H1 (cell line): ENCODE measurements around the gene CUX1. TPM values are rescaled to one million over a fixed set of nuclear protein-coding genes. Genes with fewer than 3 reads are reported as not detected.

Source experiments
- CTCF ChIA-PET: fragments of 300-600 bp; sonication (Branson Sonifier 250); formaldehyde crosslinking; loops from one replicate; lab custom pipeline; 2021; ENCODE audit not compliant: partially characterized antibody; lab: Charles Lee
- POLR2A ChIA-PET: fragments of 300-600 bp; sonication (Branson Sonifier 250); formaldehyde crosslinking; loops from one replicate; lab custom pipeline; 2021; ENCODE audit warnings: inconsistent platforms; ENCODE audit not compliant: partially characterized antibody; lab: Charles Lee
- DNase-seq, 2 experiments: peaks; one replicate each; pipeline versions ENCODE4 v3.0.0 to v3.0.0-alpha.2; 2010 to 2022; ENCODE audit warnings: low spot score in 2 of 2, low read depth in 1 of 2, mixed read lengths in 1 of 2
- FAIRE-seq: peaks from 2 replicates; lab custom pipeline; 2011; peaks lifted over from hg19 to GRCh38; lab: Jason Lieb, UNC
- H2AFZ ChIP-seq: 2 replicates; pipeline ENCODE4 v1.8.1; 2012; ENCODE audit warnings: low read length, inconsistent platforms
- H2AK5ac ChIP-seq: 2 replicates; pipeline ENCODE4 v1.6.1; 2013; ENCODE audit warnings: low read depth, low read length
- H2BK120ac ChIP-seq: replicated peaks from 2 replicates; pipeline ENCODE3; 2013; ENCODE audit warnings: low read depth, low read length, inconsistent platforms
- H2BK12ac ChIP-seq: 2 replicates; pipeline ENCODE4 v1.6.1; 2013; ENCODE audit warnings: low read depth, low read length
- H2BK15ac ChIP-seq: 2 replicates; pipeline ENCODE4 v1.6.1; 2013; ENCODE audit warnings: low read length
- H2BK20ac ChIP-seq: 2 replicates; pipeline ENCODE4 v1.6.1; 2013; ENCODE audit warnings: low read length
- H2BK5ac ChIP-seq: 2 replicates; pipeline ENCODE4 v1.6.1; 2013; ENCODE audit warnings: low read depth, low read length
- H3K14ac ChIP-seq: 2 replicates; pipeline ENCODE4 v1.6.1; 2013; ENCODE audit warnings: inconsistent platforms; ENCODE audit not compliant: insufficient read length
- H3K18ac ChIP-seq: 2 replicates; pipeline ENCODE4 v1.6.1; 2013; ENCODE audit warnings: low read length; ENCODE audit errors: extremely low read depth
- H3K23ac ChIP-seq: 2 replicates; pipeline ENCODE4 v1.6.1; 2013; ENCODE audit warnings: inconsistent platforms; ENCODE audit not compliant: insufficient read length
- H3K23me2 ChIP-seq: 2 replicates; pipeline ENCODE4 v1.6.1; 2013; ENCODE audit warnings: low read depth, low read length
- H3K27ac ChIP-seq: 2 replicates; pipeline ENCODE4 v1.6.1; 2011; ENCODE audit warnings: low read depth, low read length, inconsistent platforms
- H3K27me3 ChIP-seq, 4 experiments: replicated peaks in 1 of 4; 1 replicate in 1 of 4; 2 replicates in 3 of 4; pipeline versions ENCODE4 v1.6.1 to v1.8.1; 2011 to 2013; ENCODE audit warnings: low read length in 3 of 4, mild to moderate bottlenecking in 3 of 4, inconsistent platforms in 2 of 4, mixed read lengths in 2 of 4, moderate library complexity in 1 of 4; ENCODE audit not compliant: control insufficient read depth in 3 of 4, insufficient read depth in 3 of 4; ENCODE audit errors: extremely low read depth in 1 of 4
- H3K36me3 ChIP-seq, 4 experiments: 2 replicates each; pipeline versions ENCODE4 v1.6.1 to v1.8.1; 2011 to 2013; ENCODE audit warnings: mild to moderate bottlenecking in 4 of 4, low read length in 3 of 4, moderate library complexity in 2 of 4, control low read depth in 1 of 4, inconsistent platforms in 1 of 4; ENCODE audit not compliant: insufficient read depth in 4 of 4, control insufficient read depth in 2 of 4
- H3K4ac ChIP-seq: replicated peaks from 2 replicates; pipeline ENCODE3; 2013; ENCODE audit warnings: low read length, low read depth, mixed read lengths, inconsistent platforms; ENCODE audit not compliant: insufficient read length
- H3K4me1 ChIP-seq, 4 experiments: replicated peaks in 1 of 4; 1 replicate in 1 of 4; 2 replicates in 3 of 4; pipeline versions ENCODE4 v1.6.1 to v1.8.1; 2011 to 2013; ENCODE audit warnings: low read length in 3 of 4, inconsistent platforms in 2 of 4, mixed read lengths in 1 of 4; ENCODE audit not compliant: insufficient read depth in 4 of 4, control insufficient read depth in 3 of 4
- H3K4me2 ChIP-seq, 2 experiments: 2 replicates each; pipeline versions ENCODE4 v1.6.1 to v1.8.1; 2011 to 2013; ENCODE audit warnings: low read depth in 2 of 2, low read length in 2 of 2, control low read depth in 1 of 2, inconsistent platforms in 1 of 2, mild to moderate bottlenecking in 1 of 2; ENCODE audit not compliant: insufficient read depth in 1 of 2
- H3K4me3 ChIP-seq, 4 experiments: fragments of 200-600, 300-600 bp in 1 of 4; sonication (generic), shearing (Covaris generic), sonication (Bioruptor Twin) in 1 of 4; 2 replicates each; pipeline versions ENCODE4 v1.5.1 to v1.8.1; 2011 to 2016; ENCODE audit warnings: low read length in 4 of 4, low read depth in 3 of 4, control low read depth in 2 of 4, inconsistent platforms in 2 of 4, mild to moderate bottlenecking in 2 of 4, mixed read lengths in 1 of 4, moderate library complexity in 1 of 4; ENCODE audit not compliant: insufficient read depth in 2 of 4; ENCODE audit errors: extremely low read depth in 1 of 4
- H3K56ac ChIP-seq: replicated peaks from 2 replicates; pipeline ENCODE3; 2013; ENCODE audit warnings: low read depth, mild to moderate bottlenecking, mixed read lengths, low read length, inconsistent platforms; ENCODE audit not compliant: insufficient read length
- H3K79me1 ChIP-seq: 2 replicates; pipeline ENCODE4 v1.6.1; 2013; ENCODE audit warnings: low read depth, low read length, control low read depth
- H3K79me2 ChIP-seq, 2 experiments: 2 replicates each; pipeline versions ENCODE4 v1.6.1 to v1.8.1; 2012 to 2013; ENCODE audit warnings: low read length in 2 of 2, mild to moderate bottlenecking in 2 of 2, inconsistent platforms in 1 of 2; ENCODE audit not compliant: insufficient read depth in 2 of 2, control insufficient read depth in 1 of 2
- H3K9ac ChIP-seq, 4 experiments: replicated peaks in 1 of 4; 1 replicate in 1 of 4; 2 replicates in 3 of 4; pipeline versions ENCODE4 v1.6.1 to v1.8.1; 2011 to 2013; ENCODE audit warnings: low read depth in 3 of 4, low read length in 3 of 4, control low read depth in 2 of 4, mild to moderate bottlenecking in 2 of 4, moderate library complexity in 2 of 4, inconsistent platforms in 1 of 4; ENCODE audit errors: extremely low read depth in 1 of 4
- H3K9me3 ChIP-seq, 2 experiments: 2 replicates each; pipeline versions ENCODE4 v1.6.1 to v1.8.1; 2012 to 2013; ENCODE audit warnings: mild to moderate bottlenecking in 2 of 2, moderate library complexity in 2 of 2, control low read depth in 1 of 2, inconsistent platforms in 1 of 2, low read depth in 1 of 2, low read length in 1 of 2, mixed read lengths in 1 of 2; ENCODE audit not compliant: insufficient read depth in 2 of 2
- H4K20me1 ChIP-seq, 2 experiments: replicated peaks in 1 of 2; 2 replicates each; pipeline versions ENCODE3 to v1.8.1; 2011 to 2013; ENCODE audit warnings: inconsistent platforms in 2 of 2, low read length in 2 of 2, mild to moderate bottlenecking in 1 of 2; ENCODE audit not compliant: insufficient read depth in 2 of 2, control insufficient read depth in 1 of 2
- H4K5ac ChIP-seq: 2 replicates; pipeline ENCODE4 v1.6.1; 2013; ENCODE audit warnings: low read length, low read depth, mixed read lengths, inconsistent platforms; ENCODE audit not compliant: insufficient read length
- H4K8ac ChIP-seq: 2 replicates; pipeline ENCODE4 v1.8.0; 2013; ENCODE audit warnings: mild to moderate bottlenecking, moderate library complexity, low read length, inconsistent platforms; ENCODE audit not compliant: insufficient read depth; ENCODE audit errors: extremely low read depth
- H4K91ac ChIP-seq: replicated peaks from 2 replicates; pipeline ENCODE3; 2013; ENCODE audit warnings: low read length, mixed read lengths, inconsistent platforms; ENCODE audit not compliant: insufficient read length
- ASH2L ChIP-seq: fragments of 200-600, 300-600 bp; sonication (generic); IDR thresholded peaks from one replicate; pipeline ENCODE4 v1.7.1; 2017; ENCODE audit warnings: low read length
- BRCA1 ChIP-seq: IDR thresholded peaks from 2 replicates; pipeline ENCODE4 v1.6.1; 2012; ENCODE audit warnings: low read depth, low read length, improper control_type of control experiment
- CEBPB ChIP-seq: IDR thresholded peaks from 2 replicates; pipeline ENCODE4 v1.6.1; 2012; ENCODE audit warnings: low read depth, low read length
- CHD1 ChIP-seq: IDR thresholded peaks from 2 replicates; pipeline ENCODE4 v1.6.1; 2012; ENCODE audit warnings: low read depth, low read length, improper control_type of control experiment
- E2F6 ChIP-seq: IDR thresholded peaks from 2 replicates; pipeline ENCODE4 v1.6.1; 2012; ENCODE audit warnings: inconsistent platforms
- FOSL1 ChIP-seq: IDR thresholded peaks from 2 replicates; pipeline ENCODE4 v1.6.1; 2011; ENCODE audit warnings: mild to moderate bottlenecking, low read depth, low read length, moderate library complexity; ENCODE audit not compliant: insufficient read depth
- NRF1 ChIP-seq: IDR thresholded peaks from 2 replicates; pipeline ENCODE4 v1.6.1; 2011; ENCODE audit warnings: mild to moderate bottlenecking, low read depth, low read length, improper control_type of control experiment
- POLR2AphosphoS5 ChIP-seq: IDR thresholded peaks from 2 replicates; pipeline ENCODE4 v1.6.1; 2011; ENCODE audit warnings: low read depth, low read length
- SP1 ChIP-seq: IDR thresholded peaks from 2 replicates; pipeline ENCODE4 v1.6.1; 2011; ENCODE audit warnings: low read depth, low read length
- SP2 ChIP-seq: IDR thresholded peaks from 2 replicates; pipeline ENCODE4 v1.6.1; 2012; ENCODE audit warnings: mild to moderate bottlenecking, low read length, inconsistent platforms
- SRF ChIP-seq: IDR thresholded peaks from 2 replicates; pipeline ENCODE4 v1.6.1; 2011; ENCODE audit warnings: mild to moderate bottlenecking, low read depth, low read length, moderate library complexity
- TCF12 ChIP-seq: IDR thresholded peaks from 2 replicates; pipeline ENCODE4 v1.6.1; 2011; ENCODE audit warnings: low read depth, mild to moderate bottlenecking, low read length
- TEAD4 ChIP-seq: IDR thresholded peaks from 2 replicates; pipeline ENCODE4 v1.6.1; 2012; ENCODE audit warnings: low read depth, low read length, inconsistent platforms, mixed read lengths
- USF2 ChIP-seq: IDR thresholded peaks from 2 replicates; pipeline ENCODE4 v1.6.1; 2011; ENCODE audit warnings: low read length, improper control_type of control experiment
- whole genome bisulfite sequencing, 2 experiments: shearing (Covaris generic) in 1 of 2; methylation state at CpG; one replicate each; pipeline versions ENCODE4 v1.1.6 to v1.1.7; 2013 to 2015; ENCODE audit warnings: low lambda C conversion rate in 2 of 2, mixed read lengths in 2 of 2, inconsistent platforms in 1 of 2, low coverage in 1 of 2, missing lambda C conversion rate in 1 of 2; ENCODE audit not compliant: insufficient replicate concordance in 2 of 2, insufficient coverage in 1 of 2, insufficient read length in 1 of 2; ENCODE audit errors: extremely low coverage in 1 of 2, missing lambda C conversion rate in 1 of 2; 5-methylcytosine and 5-hydroxymethylcytosine counted together
- polyA plus RNA-seq, 7 experiments: library from polyadenylated mRNA; depleted of rRNA in 3 of 7; stranded (reverse) in 5 of 7; unstranded in 2 of 7; fragments of >200 nt in 5 of 7; fragments of 200-250 nt in 2 of 7; gene quantifications; 1 replicate in 5 of 7; 2 replicates in 1 of 7; 4 replicates in 1 of 7; pipeline versions ENCODE4 v1.2.1 to v1.2.3, GENCODE V29; 2011 to 2013; ENCODE audit warnings: missing spikeins in 2 of 7, mixed read lengths in 2 of 7
- total RNA-seq: library from RNA; stranded (reverse); fragmentation: NEBNext Ultra II Directional; extraction: Animal tissue kit (Norgen Biotek cat#: 25700); gene quantifications from 2 replicates; pipeline ENCODE4 v1.2.1, GENCODE V29; 2021

Gene CUX1
- total and polyA plus RNA-seq, 2 of the 8 experiments (the other 6 are each of a cell fraction or from before 2014, with no cell fraction given): 21.6 to 65.9 TPM

DNA sequence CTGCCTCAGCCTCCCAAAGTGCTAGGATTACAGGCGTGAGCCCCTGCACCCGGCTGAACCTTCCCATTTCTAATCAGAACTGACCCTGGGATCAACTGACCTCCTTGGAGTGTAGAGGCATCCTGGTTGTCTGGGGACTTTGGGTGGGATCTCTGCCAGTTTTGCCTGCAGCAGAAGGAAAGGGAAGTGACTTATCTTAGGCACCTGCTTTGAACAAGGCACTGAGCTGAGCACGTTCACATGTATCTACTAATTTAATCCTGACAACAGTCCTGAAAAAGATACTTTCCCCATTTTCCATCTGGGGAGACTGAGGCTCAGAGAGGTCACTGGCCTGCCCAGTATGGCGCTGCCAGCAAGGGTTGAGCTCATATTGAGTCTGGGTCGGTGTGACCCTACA lies 153.4 kb downstream of the CUX1 start:
- CTCF ChIA-PET: interaction anchor here (0.8 to 0.9 kb wide), 2 partner anchors 19 to 93 kb away, joined by 3 to 4 read pairs; no protein-coding TSS in a partner anchor
- peaks cover 0 to 34% of the 10 kb centered on the region in 2 experiments; a peak in 1 of 4 replicates for H3K79me2 ChIP-seq
- no peak for FAIRE-seq

More for the DNA sequence above, 153.4 kb downstream of the CUX1 start:
- Histone ChIP-seq H3K23me2 (no peaks in the 10 kb centered on the region), H3K9me3 (no peaks in the 10 kb centered on the region), H3K27ac (no peak overlapping the region), H3K4me1 (peaks cover 0 to 3% (median 0%) of the 10 kb centered on the region in 4 experiments; a peak in 2 of 7 replicates), H2BK12ac (no peak overlapping the region), H4K91ac (no peak overlapping the region), H4K5ac (no peak overlapping the region), H2BK5ac (no peak overlapping the region; the same call in 1 of the 2 replicates), H2BK15ac (no peak overlapping the region), H2AFZ (no peak overlapping the region), H4K8ac (no peak overlapping the region), H2BK120ac (no peak overlapping the region), H3K79me1 (peaks cover 5% of the 10 kb centered on the region; the same call in 1 of the 2 replicates), H3K14ac (no peak overlapping the region), H3K36me3 (no peaks in the 10 kb centered on the region), H3K18ac (no peak overlapping the region), H3K4me3 (no peak overlapping the region), H3K9ac (no peak overlapping the region), H4K20me1 (peaks cover 0 to 3% of the 10 kb centered on the region in 2 experiments), H3K27me3 (no peaks in the 10 kb centered on the region), H2BK20ac (no peak overlapping the region), H3K4me2 (no peak overlapping the region), H3K56ac (no peak overlapping the region), H3K4ac (no peak overlapping the region), H3K23ac (no peak overlapping the region), H2AK5ac (no peak overlapping the region)
- POLR2A ChIA-PET: interaction anchor here (1.1 kb wide), 1 partner anchor 11 kb away, joined by 5 read pairs; no protein-coding TSS in a partner anchor
- 94% methylated on average over 5 of the region's 5 CpGs; no CpG with 5 or more reads in 1 of the 2 experiments for WGBS, 2 experiments
- TF ChIP-seq CHD1 (no peak), USF2 (no peak), TCF12 (no peak), ASH2L (no peak), NRF1 (no peak), POLR2AphosphoS5 (no peak), SP2 (no peak), FOSL1 (no peak), E2F6 (no peak), TEAD4 (no peak), CEBPB (no peak), BRCA1 (no peak), SP1 (no peak), SRF (no peak)
- DNase-seq: no peak
